AG09319 (cell line): ENCODE measurements around the gene WDR62.

ENCODE experiments used
- DNase-seq: peaks from one replicate; pipeline ENCODE4 v3.0.0-alpha.2; 2010; ENCODE audit warnings: low read depth; ENCODE audit errors: extremely low read depth
- TF ChIP-seq, protein P1 (sequence below): IDR thresholded peaks from 2 replicates; pipeline ENCODE4 v1.5.1; 2011; ENCODE audit warnings: low read depth, mild to moderate bottlenecking, inconsistent platforms, low read length, moderate library complexity

WDR62 gene

DNA sequence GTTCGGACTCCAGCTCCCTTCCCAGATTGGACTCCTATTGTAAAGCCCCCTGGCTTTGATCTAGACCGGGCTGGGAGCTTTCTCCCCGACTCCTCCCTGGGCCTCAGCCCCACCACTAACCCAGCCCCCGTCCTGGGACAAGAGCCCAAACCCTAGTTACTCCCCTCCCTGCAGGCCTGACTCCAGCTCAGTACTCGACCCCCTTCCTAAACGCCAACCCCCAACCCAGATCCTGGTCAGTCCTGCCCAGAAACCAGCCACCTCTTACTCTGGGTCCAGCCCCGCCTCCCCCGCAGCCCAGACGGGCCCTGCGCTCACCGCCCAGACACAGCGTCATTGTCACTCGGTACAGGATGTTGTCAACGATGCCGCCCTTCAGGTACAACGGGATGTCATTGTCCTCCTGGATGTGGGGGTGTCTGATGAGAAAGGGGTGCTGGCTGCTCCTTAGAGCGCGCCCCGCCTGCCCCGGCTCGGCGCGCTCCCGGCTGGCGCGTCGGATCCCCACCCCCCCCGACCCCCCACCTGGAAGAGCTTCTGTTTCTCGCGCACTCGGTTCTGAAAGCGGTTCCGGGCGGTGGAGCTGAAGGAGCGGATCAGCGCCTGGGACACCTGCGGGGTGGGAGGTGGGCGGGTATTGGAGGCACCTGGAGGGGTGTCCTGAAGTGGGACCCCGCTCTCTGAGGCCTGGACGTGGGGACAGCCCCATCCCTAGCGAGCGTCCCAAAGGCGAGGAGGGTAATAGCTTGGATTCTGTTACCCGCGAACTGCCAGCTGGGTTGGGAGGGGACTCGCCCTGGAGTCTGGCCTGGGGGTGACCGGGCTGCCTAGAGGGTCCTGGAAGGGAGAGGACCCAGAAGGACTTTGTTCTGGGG, 96.7 kb downstream of the WDR62 start:
- DNase-seq, result no peak

GRCh38 chr19:36152019-36152351, 97.3 kb downstream of the WDR62 start:
- TF ChIP-seq, protein P1, sequence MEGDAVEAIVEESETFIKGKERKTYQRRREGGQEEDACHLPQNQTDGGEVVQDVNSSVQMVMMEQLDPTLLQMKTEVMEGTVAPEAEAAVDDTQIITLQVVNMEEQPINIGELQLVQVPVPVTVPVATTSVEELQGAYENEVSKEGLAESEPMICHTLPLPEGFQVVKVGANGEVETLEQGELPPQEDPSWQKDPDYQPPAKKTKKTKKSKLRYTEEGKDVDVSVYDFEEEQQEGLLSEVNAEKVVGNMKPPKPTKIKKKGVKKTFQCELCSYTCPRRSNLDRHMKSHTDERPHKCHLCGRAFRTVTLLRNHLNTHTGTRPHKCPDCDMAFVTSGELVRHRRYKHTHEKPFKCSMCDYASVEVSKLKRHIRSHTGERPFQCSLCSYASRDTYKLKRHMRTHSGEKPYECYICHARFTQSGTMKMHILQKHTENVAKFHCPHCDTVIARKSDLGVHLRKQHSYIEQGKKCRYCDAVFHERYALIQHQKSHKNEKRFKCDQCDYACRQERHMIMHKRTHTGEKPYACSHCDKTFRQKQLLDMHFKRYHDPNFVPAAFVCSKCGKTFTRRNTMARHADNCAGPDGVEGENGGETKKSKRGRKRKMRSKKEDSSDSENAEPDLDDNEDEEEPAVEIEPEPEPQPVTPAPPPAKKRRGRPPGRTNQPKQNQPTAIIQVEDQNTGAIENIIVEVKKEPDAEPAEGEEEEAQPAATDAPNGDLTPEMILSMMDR, result no peak
- no peak for DNase-seq

More for the DNA sequence above, 96.7 kb downstream of the WDR62 start:
- TF ChIP-seq, protein P1, result no peak

- DNase-seq, result no peak
- TF ChIP-seq, protein P1, result no peak
Measured at GRCh38 chr19:36152352-36153091, 97.8 kb downstream of the WDR62 start, which contains the start of gene COX7A1. TSS of gene COX7A1 (minus strand) at chr19:36152447. CDS start at chr19:36152407, 40 bp downstream.

GRCh38 chr19:36153126-36153525, 98.4 kb downstream of the WDR62 start:
- TF ChIP-seq, protein P1, result no peak
- no peak for DNase-seq
